Measurements from ENCODE around the gene ZNF280A.

DNA sequence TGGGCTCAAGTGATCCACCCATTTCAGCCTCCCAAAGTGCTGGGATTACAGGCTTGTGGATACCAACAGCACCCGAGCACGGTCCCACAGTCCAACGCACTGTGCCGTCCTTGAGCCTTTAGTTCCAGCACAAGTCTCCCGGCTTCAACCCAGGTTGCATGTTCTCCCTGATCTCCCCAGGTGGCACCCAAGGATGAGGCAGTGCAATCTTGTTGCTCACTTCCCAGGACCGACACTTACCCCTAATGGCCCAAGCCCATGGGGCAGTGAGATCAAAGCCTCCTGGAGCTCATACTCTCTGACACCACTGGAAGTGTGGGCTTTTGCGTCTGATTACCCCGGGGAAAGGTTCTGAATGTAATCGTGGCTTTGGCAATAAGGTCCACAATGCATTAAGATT, 35.5 kb upstream of the ZNF280A start:
- TF ChIP-seq, protein P1, sequence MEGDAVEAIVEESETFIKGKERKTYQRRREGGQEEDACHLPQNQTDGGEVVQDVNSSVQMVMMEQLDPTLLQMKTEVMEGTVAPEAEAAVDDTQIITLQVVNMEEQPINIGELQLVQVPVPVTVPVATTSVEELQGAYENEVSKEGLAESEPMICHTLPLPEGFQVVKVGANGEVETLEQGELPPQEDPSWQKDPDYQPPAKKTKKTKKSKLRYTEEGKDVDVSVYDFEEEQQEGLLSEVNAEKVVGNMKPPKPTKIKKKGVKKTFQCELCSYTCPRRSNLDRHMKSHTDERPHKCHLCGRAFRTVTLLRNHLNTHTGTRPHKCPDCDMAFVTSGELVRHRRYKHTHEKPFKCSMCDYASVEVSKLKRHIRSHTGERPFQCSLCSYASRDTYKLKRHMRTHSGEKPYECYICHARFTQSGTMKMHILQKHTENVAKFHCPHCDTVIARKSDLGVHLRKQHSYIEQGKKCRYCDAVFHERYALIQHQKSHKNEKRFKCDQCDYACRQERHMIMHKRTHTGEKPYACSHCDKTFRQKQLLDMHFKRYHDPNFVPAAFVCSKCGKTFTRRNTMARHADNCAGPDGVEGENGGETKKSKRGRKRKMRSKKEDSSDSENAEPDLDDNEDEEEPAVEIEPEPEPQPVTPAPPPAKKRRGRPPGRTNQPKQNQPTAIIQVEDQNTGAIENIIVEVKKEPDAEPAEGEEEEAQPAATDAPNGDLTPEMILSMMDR (conservative IDR thresholded peaks at IDR 0.05; ENCODE audit: low read depth in 2 of 2) = no peak
- no peak for TF ChIP-seq POLR2AphosphoS5 (IDR thresholded peaks at IDR 0.05; ENCODE audit: low read depth)
- TF ChIP-seq EZH2 (IDR thresholded peaks at IDR 0.05; ENCODE audit: low read depth, unreplicated experiment) = no peak
- no peak for TF ChIP-seq EZH2phosphoT487 (IDR thresholded peaks at IDR 0.05; ENCODE audit: unreplicated experiment)
- TF ChIP-seq, protein P2, sequence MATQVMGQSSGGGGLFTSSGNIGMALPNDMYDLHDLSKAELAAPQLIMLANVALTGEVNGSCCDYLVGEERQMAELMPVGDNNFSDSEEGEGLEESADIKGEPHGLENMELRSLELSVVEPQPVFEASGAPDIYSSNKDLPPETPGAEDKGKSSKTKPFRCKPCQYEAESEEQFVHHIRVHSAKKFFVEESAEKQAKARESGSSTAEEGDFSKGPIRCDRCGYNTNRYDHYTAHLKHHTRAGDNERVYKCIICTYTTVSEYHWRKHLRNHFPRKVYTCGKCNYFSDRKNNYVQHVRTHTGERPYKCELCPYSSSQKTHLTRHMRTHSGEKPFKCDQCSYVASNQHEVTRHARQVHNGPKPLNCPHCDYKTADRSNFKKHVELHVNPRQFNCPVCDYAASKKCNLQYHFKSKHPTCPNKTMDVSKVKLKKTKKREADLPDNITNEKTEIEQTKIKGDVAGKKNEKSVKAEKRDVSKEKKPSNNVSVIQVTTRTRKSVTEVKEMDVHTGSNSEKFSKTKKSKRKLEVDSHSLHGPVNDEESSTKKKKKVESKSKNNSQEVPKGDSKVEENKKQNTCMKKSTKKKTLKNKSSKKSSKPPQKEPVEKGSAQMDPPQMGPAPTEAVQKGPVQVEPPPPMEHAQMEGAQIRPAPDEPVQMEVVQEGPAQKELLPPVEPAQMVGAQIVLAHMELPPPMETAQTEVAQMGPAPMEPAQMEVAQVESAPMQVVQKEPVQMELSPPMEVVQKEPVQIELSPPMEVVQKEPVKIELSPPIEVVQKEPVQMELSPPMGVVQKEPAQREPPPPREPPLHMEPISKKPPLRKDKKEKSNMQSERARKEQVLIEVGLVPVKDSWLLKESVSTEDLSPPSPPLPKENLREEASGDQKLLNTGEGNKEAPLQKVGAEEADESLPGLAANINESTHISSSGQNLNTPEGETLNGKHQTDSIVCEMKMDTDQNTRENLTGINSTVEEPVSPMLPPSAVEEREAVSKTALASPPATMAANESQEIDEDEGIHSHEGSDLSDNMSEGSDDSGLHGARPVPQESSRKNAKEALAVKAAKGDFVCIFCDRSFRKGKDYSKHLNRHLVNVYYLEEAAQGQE (IDR thresholded peaks at IDR 0.05; ENCODE audit: unreplicated experiment) = no peak
- no peak for TF ChIP-seq JUNB (IDR thresholded peaks at IDR 0.05; ENCODE audit: unreplicated experiment)
- no peak for TF ChIP-seq CREB1 (CRISPR knock-in tag; IDR thresholded peaks at IDR 0.05; ENCODE audit: low read depth)
- TF ChIP-seq, protein P3, sequence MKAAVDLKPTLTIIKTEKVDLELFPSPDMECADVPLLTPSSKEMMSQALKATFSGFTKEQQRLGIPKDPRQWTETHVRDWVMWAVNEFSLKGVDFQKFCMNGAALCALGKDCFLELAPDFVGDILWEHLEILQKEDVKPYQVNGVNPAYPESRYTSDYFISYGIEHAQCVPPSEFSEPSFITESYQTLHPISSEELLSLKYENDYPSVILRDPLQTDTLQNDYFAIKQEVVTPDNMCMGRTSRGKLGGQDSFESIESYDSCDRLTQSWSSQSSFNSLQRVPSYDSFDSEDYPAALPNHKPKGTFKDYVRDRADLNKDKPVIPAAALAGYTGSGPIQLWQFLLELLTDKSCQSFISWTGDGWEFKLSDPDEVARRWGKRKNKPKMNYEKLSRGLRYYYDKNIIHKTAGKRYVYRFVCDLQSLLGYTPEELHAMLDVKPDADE (IDR thresholded peaks at IDR 0.05) = no peak
- TF ChIP-seq NANOG (IDR thresholded peaks at IDR 0.05; ENCODE audit: borderline replicate concordance) = no peak
- TF ChIP-seq, protein P4, sequence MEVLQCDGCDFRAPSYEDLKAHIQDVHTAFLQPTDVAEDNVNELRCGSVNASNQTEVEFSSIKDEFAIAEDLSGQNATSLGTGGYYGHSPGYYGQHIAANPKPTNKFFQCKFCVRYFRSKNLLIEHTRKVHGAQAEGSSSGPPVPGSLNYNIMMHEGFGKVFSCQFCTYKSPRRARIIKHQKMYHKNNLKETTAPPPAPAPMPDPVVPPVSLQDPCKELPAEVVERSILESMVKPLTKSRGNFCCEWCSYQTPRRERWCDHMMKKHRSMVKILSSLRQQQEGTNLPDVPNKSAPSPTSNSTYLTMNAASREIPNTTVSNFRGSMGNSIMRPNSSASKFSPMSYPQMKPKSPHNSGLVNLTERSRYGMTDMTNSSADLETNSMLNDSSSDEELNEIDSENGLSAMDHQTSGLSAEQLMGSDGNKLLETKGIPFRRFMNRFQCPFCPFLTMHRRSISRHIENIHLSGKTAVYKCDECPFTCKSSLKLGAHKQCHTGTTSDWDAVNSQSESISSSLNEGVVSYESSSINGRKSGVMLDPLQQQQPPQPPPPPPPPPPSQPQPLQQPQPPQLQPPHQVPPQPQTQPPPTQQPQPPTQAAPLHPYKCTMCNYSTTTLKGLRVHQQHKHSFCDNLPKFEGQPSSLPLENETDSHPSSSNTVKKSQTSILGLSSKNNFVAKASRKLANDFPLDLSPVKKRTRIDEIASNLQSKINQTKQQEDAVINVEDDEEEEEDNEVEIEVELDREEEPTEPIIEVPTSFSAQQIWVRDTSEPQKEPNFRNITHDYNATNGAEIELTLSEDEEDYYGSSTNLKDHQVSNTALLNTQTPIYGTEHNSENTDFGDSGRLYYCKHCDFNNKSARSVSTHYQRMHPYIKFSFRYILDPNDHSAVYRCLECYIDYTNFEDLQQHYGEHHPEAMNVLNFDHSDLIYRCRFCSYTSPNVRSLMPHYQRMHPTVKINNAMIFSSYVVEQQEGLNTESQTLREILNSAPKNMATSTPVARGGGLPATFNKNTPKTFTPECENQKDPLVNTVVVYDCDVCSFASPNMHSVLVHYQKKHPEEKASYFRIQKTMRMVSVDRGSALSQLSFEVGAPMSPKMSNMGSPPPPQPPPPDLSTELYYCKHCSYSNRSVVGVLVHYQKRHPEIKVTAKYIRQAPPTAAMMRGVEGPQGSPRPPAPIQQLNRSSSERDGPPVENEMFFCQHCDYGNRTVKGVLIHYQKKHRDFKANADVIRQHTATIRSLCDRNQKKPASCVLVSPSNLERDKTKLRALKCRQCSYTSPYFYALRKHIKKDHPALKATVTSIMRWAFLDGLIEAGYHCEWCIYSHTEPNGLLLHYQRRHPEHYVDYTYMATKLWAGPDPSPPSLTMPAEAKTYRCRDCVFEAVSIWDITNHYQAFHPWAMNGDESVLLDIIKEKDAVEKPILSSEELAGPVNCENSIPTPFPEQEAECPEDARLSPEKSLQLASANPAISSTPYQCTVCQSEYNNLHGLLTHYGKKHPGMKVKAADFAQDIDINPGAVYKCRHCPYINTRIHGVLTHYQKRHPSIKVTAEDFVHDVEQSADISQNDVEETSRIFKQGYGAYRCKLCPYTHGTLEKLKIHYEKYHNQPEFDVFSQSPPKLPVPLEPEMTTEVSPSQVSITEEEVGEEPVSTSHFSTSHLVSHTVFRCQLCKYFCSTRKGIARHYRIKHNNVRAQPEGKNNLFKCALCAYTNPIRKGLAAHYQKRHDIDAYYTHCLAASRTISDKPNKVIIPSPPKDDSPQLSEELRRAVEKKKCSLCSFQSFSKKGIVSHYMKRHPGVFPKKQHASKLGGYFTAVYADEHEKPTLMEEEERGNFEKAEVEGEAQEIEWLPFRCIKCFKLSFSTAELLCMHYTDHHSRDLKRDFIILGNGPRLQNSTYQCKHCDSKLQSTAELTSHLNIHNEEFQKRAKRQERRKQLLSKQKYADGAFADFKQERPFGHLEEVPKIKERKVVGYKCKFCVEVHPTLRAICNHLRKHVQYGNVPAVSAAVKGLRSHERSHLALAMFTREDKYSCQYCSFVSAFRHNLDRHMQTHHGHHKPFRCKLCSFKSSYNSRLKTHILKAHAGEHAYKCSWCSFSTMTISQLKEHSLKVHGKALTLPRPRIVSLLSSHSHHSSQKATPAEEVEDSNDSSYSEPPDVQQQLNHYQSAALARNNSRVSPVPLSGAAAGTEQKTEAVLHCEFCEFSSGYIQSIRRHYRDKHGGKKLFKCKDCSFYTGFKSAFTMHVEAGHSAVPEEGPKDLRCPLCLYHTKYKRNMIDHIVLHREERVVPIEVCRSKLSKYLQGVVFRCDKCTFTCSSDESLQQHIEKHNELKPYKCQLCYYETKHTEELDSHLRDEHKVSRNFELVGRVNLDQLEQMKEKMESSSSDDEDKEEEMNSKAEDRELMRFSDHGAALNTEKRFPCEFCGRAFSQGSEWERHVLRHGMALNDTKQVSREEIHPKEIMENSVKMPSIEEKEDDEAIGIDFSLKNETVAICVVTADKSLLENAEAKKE (CRISPR knock-in tag; IDR thresholded peaks at IDR 0.05) = no peak

All from GM23338 (cell line).